UCSD-AML1 (cell line): Measurements from ENCODE around the gene RAG2.
A peak's percentile ranks its signal among the peaks of the same experiment; 100 is the strongest.

Experiments
- DNase-seq: peaks from one replicate; lab custom pipeline; 2025; ENCODE audit not compliant: unreplicated experiment; lab: John Stamatoyannopoulos, UW

RAG2 gene

GRCh38 chr11:36601155-36601554, 3.1 kb upstream of the RAG2 start:
- no peak for DNase-seq

GRCh38 chr11:36600180-36600579, 2.1 kb upstream of the RAG2 start:
- no peak for DNase-seq

GRCh38 chr11:36596880-36597279, 1.2 kb downstream of the RAG2 start:
- no peak for DNase-seq

- peak; percentile 62 for DNase-seq
Measured at GRCh38 chr11:36594316-36594989, 3.6 kb downstream of the RAG2 start, which contains the start of gene IFTAP. Gene IFTAP (plus strand): TSS chr11:36594502. CDS start chr11:36610104, 15,602 bp downstream.

GRCh38 chr11:36591433-36591832, 6.6 kb downstream of the RAG2 start:
- DNase-seq = no peak

GRCh38 chr11:36590513-36590912, 7.5 kb downstream of the RAG2 start:
- no peak for DNase-seq

- DNase-seq = no peak
Measured at GRCh38 chr11:36588099-36588498, 9.9 kb downstream of the RAG2 start.

GRCh38 chr11:36586543-36586942, 11.5 kb downstream of the RAG2 start:
- no peak for DNase-seq

- no peak for DNase-seq
Measured at GRCh38 chr11:36583667-36584066, 14.4 kb downstream of the RAG2 start.

- no peak for DNase-seq
Measured at GRCh38 chr11:36581536-36581935, 16.5 kb downstream of the RAG2 start.

GRCh38 chr11:36578458-36578857, 19.6 kb downstream of the RAG2 start:
- no peak for DNase-seq

- no peak for DNase-seq
Measured at GRCh38 chr11:36577859-36578258, 20.2 kb downstream of the RAG2 start.

- no peak for DNase-seq
Measured at GRCh38 chr11:36577373-36577772, 20.7 kb downstream of the RAG2 start.

- DNase-seq = no peak
Measured at GRCh38 chr11:36574486-36574885, 23.6 kb downstream of the RAG2 start.

- DNase-seq = no peak
Measured at GRCh38 chr11:36569095-36569494, 28.9 kb downstream of the RAG2 start.

- no peak for DNase-seq
Measured at GRCh38 chr11:36567694-36568093, 30.3 kb downstream of the RAG2 start, which contains the start of gene RAG1. Gene RAG1 (plus strand): TSS chr11:36568007. CDS start chr11:36573305, 5,298 bp downstream.

- no peak for DNase-seq
Measured at GRCh38 chr11:36566407-36567053, 31.5 kb downstream of the RAG2 start.

GRCh38 chr11:36565031-36565610, 32.9 kb downstream of the RAG2 start:
- DNase-seq = no peak

- DNase-seq = peak; percentile 28
Measured at GRCh38 chr11:36564376-36565030, 33.5 kb downstream of the RAG2 start.

- DNase-seq = no peak
Measured at GRCh38 chr11:36558571-36559413, 39.2 kb downstream of the RAG2 start.

GRCh38 chr11:36557991-36558390, 40.0 kb downstream of the RAG2 start:
- DNase-seq = no peak
